ENCODE data around the gene FBRS.
A peak's percentile ranks its signal among the peaks of the same experiment; 100 is the strongest.
"Not testable (repeated sequence)": the region's sequence is repeated elsewhere in the genome, so short reads cannot be mapped to it uniquely, and the experiment has no call there.

Gene FBRS

GRCh38 chr16:30665830-30666190 is 7.6 kb downstream of the FBRS start:
- no peak for DNase-seq

GRCh38 chr16:30666681-30667080 is 8.4 kb downstream of the FBRS start:
- no peak for DNase-seq

- no peak for DNase-seq
Measured at GRCh38 chr16:30667361-30667905, 9.2 kb downstream of the FBRS start.

GRCh38 chr16:30668393-30668792 is 10.2 kb downstream of the FBRS start:
- no peak for DNase-seq

- no peak for DNase-seq
Measured at GRCh38 chr16:30669026-30669902, 11.0 kb downstream of the FBRS start.

- no peak for DNase-seq
Measured at GRCh38 chr16:30669903-30670824, 11.9 kb downstream of the FBRS start.

GRCh38 chr16:30675143-30675542 is 16.9 kb downstream of the FBRS start:
- no peak for DNase-seq

GRCh38 chr16:30677931-30678585 is 19.8 kb downstream of the FBRS start:
- no peak for DNase-seq

GRCh38 chr16:30678586-30678970 is 20.3 kb downstream of the FBRS start:
- no peak for DNase-seq

- no peak for DNase-seq
Measured at GRCh38 chr16:30680326-30680725, 22.1 kb downstream of the FBRS start.

GRCh38 chr16:30688701-30689100 is 30.5 kb downstream of the FBRS start:
- DNase-seq = no peak

GRCh38 chr16:30691907-30692306 is 33.7 kb downstream of the FBRS start:
- no peak for DNase-seq

GRCh38 chr16:30692396-30693064 is 34.3 kb downstream of the FBRS start:
- no peak for DNase-seq

- DNase-seq = no peak
Measured at GRCh38 chr16:30694926-30695693, 36.9 kb downstream of the FBRS start.

GRCh38 chr16:30696646-30697045 is 38.4 kb downstream of the FBRS start:
- DNase-seq = not testable (repeated sequence)

GRCh38 chr16:30697264-30698138 is 39.3 kb downstream of the FBRS start:
- peak; percentile 85 to 88 for DNase-seq

GRCh38 chr16:30698139-30698815 is 40.0 kb downstream of the FBRS start:
- DNase-seq = no peak

- peak; percentile 53 to 57 for DNase-seq
Measured at GRCh38 chr16:30698816-30699614, 40.8 kb downstream of the FBRS start, which contains the start of gene SRCAP. Gene SRCAP (plus strand): TSS chr16:30699171. CDS start chr16:30700825, 1,654 bp downstream.

- no peak for DNase-seq
Measured at GRCh38 chr16:30699615-30700099, 41.4 kb downstream of the FBRS start.

Data from Kasumi-1 (cell line).